Activated effector memory CD4-positive, alpha-beta T cell treated with anti-CD3 and anti-CD28 coated beads, Interleukin-2, amount 50 U/mL, for 16 hours (primary cell): Measurements from ENCODE around the gene ANKRD28.
"Not testable (repeated sequence)": the region's sequence is repeated elsewhere in the genome, so short reads cannot be mapped to it uniquely, and the experiment has no call there.

Experiments used
- DNase-seq: peaks from one replicate; pipeline ENCODE4 v3.0.0-alpha.2; 2020

ANKRD28 gene

GRCh38 chr3:15768421-15769255 lies 29.1 kb downstream of the ANKRD28 start:
- DNase-seq, result no peak

GRCh38 chr3:15766406-15766805 lies 31.4 kb downstream of the ANKRD28 start:
- DNase-seq, result no peak

GRCh38 chr3:15758295-15758694 lies 39.5 kb downstream of the ANKRD28 start:
- DNase-seq, result no peak

- DNase-seq, result no peak
These were observed 40.0 kb downstream of the ANKRD28 start for GRCh38 chr3:15757824-15758223.

GRCh38 chr3:15756505-15756904 lies 41.3 kb downstream of the ANKRD28 start:
- DNase-seq, result no peak

- no peak for DNase-seq
These were observed 42.0 kb downstream of the ANKRD28 start for GRCh38 chr3:15755780-15756179.

- DNase-seq, result no peak
These were observed 42.6 kb downstream of the ANKRD28 start for GRCh38 chr3:15755181-15755580.

- no peak for DNase-seq
These were observed 43.7 kb downstream of the ANKRD28 start for GRCh38 chr3:15754047-15754446.

GRCh38 chr3:15753056-15753710 lies 44.6 kb downstream of the ANKRD28 start:
- DNase-seq, result no peak

GRCh38 chr3:15750879-15751278 lies 46.9 kb downstream of the ANKRD28 start:
- DNase-seq, result no peak

- DNase-seq, result no peak
These were observed 47.6 kb downstream of the ANKRD28 start for GRCh38 chr3:15750143-15750542.

GRCh38 chr3:15745896-15746295 lies 51.9 kb downstream of the ANKRD28 start:
- not testable (repeated sequence) for DNase-seq

- no peak for DNase-seq
These were observed 53.6 kb downstream of the ANKRD28 start for GRCh38 chr3:15744176-15744575.

GRCh38 chr3:15743587-15744009 lies 54.2 kb downstream of the ANKRD28 start:
- DNase-seq, result no peak

GRCh38 chr3:15742236-15742635 lies 55.5 kb downstream of the ANKRD28 start:
- not testable (repeated sequence) for DNase-seq

GRCh38 chr3:15738616-15739005 lies 59.2 kb downstream of the ANKRD28 start:
- DNase-seq, result not testable (repeated sequence)

- DNase-seq, result no peak
These were observed 66.8 kb downstream of the ANKRD28 start for GRCh38 chr3:15731024-15731423.

GRCh38 chr3:15728766-15729165 lies 69.0 kb downstream of the ANKRD28 start:
- no peak for DNase-seq

- DNase-seq, result no peak
These were observed 70.9 kb downstream of the ANKRD28 start for GRCh38 chr3:15726881-15727280.

- no peak for DNase-seq
These were observed 71.7 kb downstream of the ANKRD28 start for GRCh38 chr3:15726043-15726442.

- DNase-seq, result no peak
These were observed 73.3 kb downstream of the ANKRD28 start for GRCh38 chr3:15724446-15724845.

GRCh38 chr3:15723624-15723884 lies 74.2 kb downstream of the ANKRD28 start:
- DNase-seq, result no peak

GRCh38 chr3:15722877-15723623 lies 74.7 kb downstream of the ANKRD28 start:
- DNase-seq, result no peak

GRCh38 chr3:15716178-15716577 lies 81.6 kb downstream of the ANKRD28 start:
- DNase-seq, result no peak
